H9 (cell line): Measurements from ENCODE around the gene RPUSD2. TPM values are rescaled to one million over a fixed set of nuclear protein-coding genes. Genes with fewer than 3 reads are reported as not detected.

Source experiments
- DNase-seq: peaks from one replicate; pipeline ENCODE4 v3.0.0-alpha.2; 2017
- H2AFZ ChIP-seq: one replicate; pipeline ENCODE4 v1.6.1; 2013; ENCODE audit warnings: mild to moderate bottlenecking, low read length, control low read depth, moderate library complexity
- H2AK5ac ChIP-seq: 2 replicates; pipeline ENCODE4 v1.6.1; 2013; ENCODE audit warnings: low read length, control low read depth, mixed read lengths; ENCODE audit not compliant: insufficient read length
- H2BK120ac ChIP-seq: one replicate; pipeline ENCODE4 v1.6.1; 2013; ENCODE audit warnings: low read depth, mild to moderate bottlenecking, low read length, control low read depth, inconsistent platforms; ENCODE audit not compliant: poor library complexity, severe bottlenecking
- H2BK12ac ChIP-seq: 2 replicates; pipeline ENCODE4 v1.6.1; 2013; ENCODE audit warnings: low read length, control low read depth, mixed read lengths, low read depth; ENCODE audit not compliant: insufficient read length
- H2BK15ac ChIP-seq: 2 replicates; pipeline ENCODE4 v1.6.1; 2013; ENCODE audit warnings: low read depth, low read length, control low read depth
- H2BK20ac ChIP-seq: one replicate; pipeline ENCODE4 v1.6.1; 2013; ENCODE audit warnings: low read depth, mild to moderate bottlenecking, low read length, control low read depth, inconsistent platforms; ENCODE audit not compliant: poor library complexity, severe bottlenecking
- H2BK5ac ChIP-seq: 2 replicates; pipeline ENCODE4 v1.6.1; 2013; ENCODE audit warnings: low read length, control low read depth, mixed read lengths; ENCODE audit not compliant: insufficient read length
- H3K14ac ChIP-seq: 2 replicates; pipeline ENCODE4 v1.6.1; 2013; ENCODE audit warnings: low read length, control low read depth; ENCODE audit not compliant: insufficient read depth
- H3K18ac ChIP-seq: 2 replicates; pipeline ENCODE4 v1.6.1; 2013; ENCODE audit warnings: low read depth, mild to moderate bottlenecking, mixed read lengths, low read length, control low read depth; ENCODE audit not compliant: insufficient read length
- H3K23ac ChIP-seq: 2 replicates; pipeline ENCODE4 v1.6.1; 2013; ENCODE audit warnings: low read length, control low read depth, mixed read lengths, low read depth; ENCODE audit not compliant: insufficient read length
- H3K23me2 ChIP-seq: 2 replicates; pipeline ENCODE4 v1.6.1; 2013; ENCODE audit warnings: low read depth, mild to moderate bottlenecking, mixed read lengths, low read length, control low read depth; ENCODE audit not compliant: insufficient read length, poor library complexity, severe bottlenecking
- H3K27ac ChIP-seq: 2 replicates; pipeline ENCODE4 v1.5.1; 2013; ENCODE audit warnings: low read length, control low read depth, mixed read lengths, low read depth; ENCODE audit not compliant: insufficient read length
- H3K27me3 ChIP-seq: 2 replicates; pipeline ENCODE4 v1.6.1; 2013; ENCODE audit warnings: low read length, control low read depth, inconsistent platforms; ENCODE audit not compliant: insufficient read depth
- H3K4ac ChIP-seq: 2 replicates; pipeline ENCODE4 v1.6.1; 2013; ENCODE audit warnings: low read depth, mild to moderate bottlenecking, control low read depth, inconsistent platforms, low read length, moderate library complexity
- H3K4me1 ChIP-seq: 2 replicates; pipeline ENCODE4 v1.6.1; 2013; ENCODE audit warnings: low read length, control low read depth, inconsistent platforms; ENCODE audit not compliant: insufficient read depth
- H3K4me2 ChIP-seq: 2 replicates; pipeline ENCODE4 v1.6.1; 2013; ENCODE audit warnings: low read length, control low read depth, mixed read lengths; ENCODE audit not compliant: insufficient read length, insufficient read depth
- H3K56ac ChIP-seq: 2 replicates; pipeline ENCODE4 v1.6.1; 2013; ENCODE audit warnings: low read depth, mild to moderate bottlenecking, mixed read lengths, low read length, control low read depth; ENCODE audit not compliant: insufficient read length
- H3K79me1 ChIP-seq: 2 replicates; pipeline ENCODE4 v1.6.1; 2013; ENCODE audit warnings: low read depth, mild to moderate bottlenecking, moderate library complexity, low read length, control low read depth, inconsistent platforms; ENCODE audit not compliant: insufficient read depth, poor library complexity, severe bottlenecking
- H3K79me2 ChIP-seq: 2 replicates; pipeline ENCODE4 v1.6.1; 2013; ENCODE audit warnings: low read length, control low read depth, inconsistent platforms; ENCODE audit not compliant: insufficient read depth
- H3K9ac ChIP-seq: 2 replicates; pipeline ENCODE4 v1.6.1; 2013; ENCODE audit warnings: low read length, control low read depth, mixed read lengths; ENCODE audit not compliant: insufficient read length; ENCODE audit errors: extremely low read depth
- H3K9me3 ChIP-seq: one replicate; pipeline ENCODE4 v1.6.1; 2013; ENCODE audit warnings: low read depth, low read length, inconsistent platforms; ENCODE audit not compliant: control insufficient read depth
- H3T11ph ChIP-seq: one replicate; pipeline ENCODE4 v1.6.1; 2013; ENCODE audit warnings: mild to moderate bottlenecking, low read length, control low read depth, inconsistent platforms
- H4K20me1 ChIP-seq: one replicate; pipeline ENCODE4 v1.6.1; 2013; ENCODE audit not compliant: control insufficient read depth, insufficient read length, insufficient read depth
- H4K5ac ChIP-seq: 2 replicates; pipeline ENCODE4 v1.6.1; 2013; ENCODE audit warnings: low read depth, mild to moderate bottlenecking, mixed read lengths, low read length, control low read depth; ENCODE audit not compliant: insufficient read length
- H4K8ac ChIP-seq: replicated peaks from 2 replicates; pipeline ENCODE4 v1.6.1; 2013; ENCODE audit warnings: low read length, control low read depth, mixed read lengths, low read depth; ENCODE audit not compliant: insufficient read length
- H4K91ac ChIP-seq: 2 replicates; pipeline ENCODE4 v1.6.1; 2013; ENCODE audit warnings: low read depth, mild to moderate bottlenecking, moderate library complexity, mixed read lengths, low read length, control low read depth; ENCODE audit not compliant: insufficient read length
- H3K27ac Mint-ChIP-seq, 3 experiments: 2 replicates in 2 of 3; 3 replicates in 1 of 3; pipeline ENCODE4 v1.8.0; 2020 to 2021; ENCODE audit warnings: mixed read lengths in 3 of 3, mild to moderate bottlenecking in 1 of 3, moderate library complexity in 1 of 3
- H3K27me3 Mint-ChIP-seq: 2 replicates; pipeline ENCODE4 v1.8.0; 2021; ENCODE audit warnings: low read depth, mild to moderate bottlenecking, moderate library complexity, mixed read lengths
- H3K36me3 Mint-ChIP-seq, 3 experiments: 2 replicates in 2 of 3; 3 replicates in 1 of 3; pipeline ENCODE4 v1.8.0; 2020 to 2021; ENCODE audit warnings: low read depth in 3 of 3, mixed read lengths in 3 of 3; ENCODE audit not compliant: insufficient read depth in 1 of 3
- H3K4me1 Mint-ChIP-seq, 2 experiments: 2 replicates each; pipeline ENCODE4 v1.8.0; 2020; ENCODE audit warnings: mixed read lengths in 2 of 2
- H3K4me3 Mint-ChIP-seq, 2 experiments: 2 replicates in 1 of 2; 3 replicates in 1 of 2; pipeline ENCODE4 v1.8.0; 2020 to 2021; ENCODE audit warnings: mild to moderate bottlenecking in 2 of 2, mixed read lengths in 2 of 2, moderate library complexity in 1 of 2
- H3K9me3 Mint-ChIP-seq, 2 experiments: 2 replicates in 1 of 2; 3 replicates in 1 of 2; pipeline ENCODE4 v1.8.0; 2020; ENCODE audit warnings: mild to moderate bottlenecking in 2 of 2, mixed read lengths in 2 of 2, moderate library complexity in 1 of 2
- WGBS: extraction: QIAGEN DNeasy Blood & Tissue Kit; methylation state at CpG from one replicate; pipeline ENCODE4 v1.1.7; 2013; ENCODE audit warnings: missing lambda C conversion rate, low lambda C conversion rate, mixed read lengths; ENCODE audit not compliant: insufficient read length; ENCODE audit errors: extremely low coverage; 5-methylcytosine and 5-hydroxymethylcytosine counted together
- total RNA-seq: library from RNA; stranded (reverse); gene quantifications from 2 replicates; pipeline ENCODE4 v1.2.1, GENCODE V29; 2021
- TF ChIP-seq, protein P1 (sequence below): fragments of 200-600 bp; sonication (generic); conservative IDR thresholded peaks from 3 replicates; pipeline ENCODE4 v1.8.0; 2021; ENCODE audit warnings: antibody characterized with exemption, mild to moderate bottlenecking

RPUSD2 gene
- total RNA-seq, 1 experiment from 2014 or later = 25.7 TPM

DNA sequence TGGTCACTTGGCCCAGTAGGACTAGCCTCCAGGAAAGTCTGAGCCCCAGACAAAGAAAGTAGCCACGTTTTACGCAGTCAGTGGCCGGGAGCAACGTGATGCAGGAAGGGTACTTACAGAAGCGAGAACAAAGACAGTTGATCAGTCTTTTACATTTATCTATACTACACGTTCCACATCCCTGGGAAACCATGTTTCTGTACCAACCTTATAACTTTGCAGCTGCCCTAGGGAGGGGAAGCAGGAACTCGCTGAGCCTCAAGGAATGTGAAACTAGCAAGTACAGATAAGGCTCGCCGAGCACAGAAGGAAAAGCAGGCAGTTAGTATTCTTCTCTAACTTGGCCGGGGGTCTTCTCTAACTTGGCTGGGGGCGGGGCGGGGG lies 21.6 kb downstream of the RPUSD2 start:
- H3K4me1 Mint-ChIP-seq = peaks cover 23 to 25% of the 10 kb centered on the region in 2 experiments
- Histone ChIP-seq H4K8ac (no peak overlapping the region), H3K23me2 (peaks cover 3% of the 10 kb centered on the region), H4K91ac (no peak overlapping the region), H3K4me1 (no peaks in the 10 kb centered on the region; the same call in 1 of the 2 replicates), H3K27me3 (no peaks in the 10 kb centered on the region), H3K14ac (no peak overlapping the region), H3T11ph (no peak overlapping the region), H3K4me2 (no peak overlapping the region), H2BK15ac (no peak overlapping the region), H3K56ac (no peak overlapping the region), H3K27ac (no peak overlapping the region), H2BK5ac (no peak overlapping the region), H3K23ac (no peak overlapping the region), H2BK120ac (no peak overlapping the region), H3K4ac (no peak overlapping the region), H4K5ac (no peak overlapping the region), H2AFZ (no peak overlapping the region), H3K79me2 (no peaks in the 10 kb centered on the region), H3K9me3 (no peaks in the 10 kb centered on the region), H2BK12ac (no peak overlapping the region), H3K18ac (no peak overlapping the region), H3K79me1 (no peaks in the 10 kb centered on the region), H4K20me1 (no peaks in the 10 kb centered on the region), H2BK20ac (no peak overlapping the region), H2AK5ac (no peak overlapping the region), H3K9ac (no peak overlapping the region)
- no peaks in the 10 kb centered on the region for H3K36me3 Mint-ChIP-seq
- H3K27me3 Mint-ChIP-seq = peaks cover 6% of the 10 kb centered on the region
- no peak for DNase-seq
- peak overlapping the region in 1 of 2 experiments; percentile 33; a peak in 2 of 5 replicates for H3K4me3 Mint-ChIP-seq
- H3K27ac Mint-ChIP-seq = no peak overlapping the region; a peak in 1 of 7 replicates
- WGBS = no CpG with 5 or more reads among the region's 12 CpGs
- TF ChIP-seq, protein P1, sequence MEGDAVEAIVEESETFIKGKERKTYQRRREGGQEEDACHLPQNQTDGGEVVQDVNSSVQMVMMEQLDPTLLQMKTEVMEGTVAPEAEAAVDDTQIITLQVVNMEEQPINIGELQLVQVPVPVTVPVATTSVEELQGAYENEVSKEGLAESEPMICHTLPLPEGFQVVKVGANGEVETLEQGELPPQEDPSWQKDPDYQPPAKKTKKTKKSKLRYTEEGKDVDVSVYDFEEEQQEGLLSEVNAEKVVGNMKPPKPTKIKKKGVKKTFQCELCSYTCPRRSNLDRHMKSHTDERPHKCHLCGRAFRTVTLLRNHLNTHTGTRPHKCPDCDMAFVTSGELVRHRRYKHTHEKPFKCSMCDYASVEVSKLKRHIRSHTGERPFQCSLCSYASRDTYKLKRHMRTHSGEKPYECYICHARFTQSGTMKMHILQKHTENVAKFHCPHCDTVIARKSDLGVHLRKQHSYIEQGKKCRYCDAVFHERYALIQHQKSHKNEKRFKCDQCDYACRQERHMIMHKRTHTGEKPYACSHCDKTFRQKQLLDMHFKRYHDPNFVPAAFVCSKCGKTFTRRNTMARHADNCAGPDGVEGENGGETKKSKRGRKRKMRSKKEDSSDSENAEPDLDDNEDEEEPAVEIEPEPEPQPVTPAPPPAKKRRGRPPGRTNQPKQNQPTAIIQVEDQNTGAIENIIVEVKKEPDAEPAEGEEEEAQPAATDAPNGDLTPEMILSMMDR = no peak
- H3K9me3 Mint-ChIP-seq = peaks cover 3 to 4% of the 10 kb centered on the region in 2 experiments; a peak in 3 of 5 replicates
